Right lobe of liver (tissue), 6 donors: Measurements from ENCODE around the gene PRR22. TPM values are rescaled to one million over a fixed set of nuclear protein-coding genes. Genes with fewer than 3 reads are reported as not detected.
A peak's percentile ranks its signal among the peaks of the same experiment; 100 is the strongest.

ENCODE experiments used
- ATAC-seq, 4 donors: fragments of 200-7000 bp; cut with Tn5 transposase; one replicate each; pipeline ENCODE4 v1.9.1; 2020; ENCODE audit warnings: mild to moderate bottlenecking in 4 of 4, moderate library complexity in 4 of 4
- DNase-seq, 3 donors: peaks; one replicate each; pipeline ENCODE4 v3.0.0-alpha.2; 2020
- H3K27ac ChIP-seq, 3 donors: fragments of 200-600 bp; one replicate each; pipeline ENCODE4 v1.8.0; 2022
- H3K27me3 ChIP-seq, 2 donors: fragments of 200-600 bp; one replicate each; pipeline ENCODE4 v1.8.0; 2022
- H3K36me3 ChIP-seq, 4 donors: fragments of 200-600 bp; sonication (generic) in 1 of 4; one replicate each; pipeline versions ENCODE4 v1.5.1 to v1.8.0; 2017 to 2022; ENCODE audit warnings: control low read depth in 1 of 4
- H3K4me1 ChIP-seq, 4 donors: fragments of 200-600 bp; sonication (generic) in 1 of 4; one replicate each; pipeline versions ENCODE4 v1.5.1 to v1.8.0; 2017 to 2022; ENCODE audit warnings: control low read depth in 1 of 4
- H3K4me3 ChIP-seq, 3 donors: fragments of 200-600 bp; one replicate each; pipeline ENCODE4 v1.8.0; 2022
- H3K9me3 ChIP-seq, 4 donors: fragments of 200-600 bp; sonication (generic) in 1 of 4; one replicate each; pipeline versions ENCODE4 v1.5.1 to v1.8.0; 2017 to 2022; ENCODE audit warnings: control low read depth in 1 of 4
- CTCF ChIP-seq, 4 donors: fragments of 200-600 bp in 3 of 4; fragments of 450-650 bp in 1 of 4; IDR thresholded peaks; one replicate each; pipeline versions ENCODE4 v1.5.1 to v1.8.0; 2016 to 2022; ENCODE audit warnings: antibody characterized with exemption in 4 of 4, mild to moderate bottlenecking in 2 of 4
- POLR2A ChIP-seq: fragments of 450-650 bp; IDR thresholded peaks from one replicate; pipeline ENCODE4 v1.6.1; 2017; ENCODE audit warnings: antibody characterized with exemption, mild to moderate bottlenecking
- WGBS: methylation state at CpG from one replicate; pipeline ENCODE4 v1.1.6; 2018; ENCODE audit warnings: low coverage, low lambda C conversion rate; ENCODE audit not compliant: insufficient coverage; ENCODE audit errors: missing lambda C conversion rate; 5-methylcytosine and 5-hydroxymethylcytosine counted together
- intact Hi-C, 2 donors: fragments of 100-400 bp; cut with DNase I; formaldehyde crosslinking; loops; one replicate each; pipeline versions ENCODE4 v1.11.2 to v1.14.1; 2022
- total RNA-seq, 6 experiments: library from RNA; depleted of rRNA in 2 of 6; stranded (reverse); fragments of >200 nt in 2 of 6; fragmentation: NEBNext Ultra II Directional in 3 of 6; extraction: Animal tissue kit (Norgen Biotek cat#: 25700) in 3 of 6; gene quantifications; one replicate each; pipeline versions ENCODE4 v1.1.0 to v1.2.4, GENCODE V29; 2016 to 2023
- donor health status: DM: no; HTN: yes; CAD: no.
- donor health status: DM: no; HTN: no; CAD: no.
- donor health status: DM: no; HTN: no; CAD: no.
- donor health status: DM: no; HTN: yes; CAD: no.
- donor health status: DM: no; HTN: yes; CAD: no.

PRR22 gene
- total RNA-seq, 6 experiments from 2014 or later: 1.7 to 3.3 (median 2.1) TPM

GRCh38 chr19:5792224-5792623, 7.7 kb upstream of the PRR22 start:
- 91% methylated on average over 18 of the region's 18 CpGs for WGBS
- no peak overlapping the region for H3K27ac ChIP-seq
- ATAC-seq (no peak), DNase-seq (no peak)
- H3K9me3 ChIP-seq: no peaks in the 10 kb centered on the region
- peaks cover 0 to 10% (median 1%) of the 10 kb centered on the region in 4 donors for H3K4me1 ChIP-seq
- peaks cover 0 to 26% (median 14%) of the 10 kb centered on the region in 4 donors for H3K36me3 ChIP-seq
- intact Hi-C loops: no loop called here
- H3K27me3 ChIP-seq: no peaks in the 10 kb centered on the region
- TF ChIP-seq POLR2A: no peak
- TF ChIP-seq CTCF (IDR thresholded peaks at IDR 0.05): no peak
- H3K4me3 ChIP-seq: no peak overlapping the region

- H3K27me3 ChIP-seq: no peaks in the 10 kb centered on the region
- no peaks in the 10 kb centered on the region for H3K9me3 ChIP-seq
- 19% methylated on average over 40 of the region's 72 CpGs for WGBS
- peak; percentile 83 for TF ChIP-seq POLR2A
- no peak for TF ChIP-seq CTCF (IDR thresholded peaks at IDR 0.05)
- ATAC-seq (peak; percentile 92 to 95 (median 94)), DNase-seq (peak; percentile 96 to 99 (median 97))
- peaks cover 0 to 10% (median 1%) of the 10 kb centered on the region in 4 donors for H3K4me1 ChIP-seq
- peak within 1 kb of the TSS; percentile 86 to 99 (median 97) for H3K27ac ChIP-seq
- intact Hi-C loops: no loop called here
- H3K36me3 ChIP-seq: peaks cover 0 to 38% (median 24%) of the 10 kb centered on the region in 4 donors
- peak within 1 kb of the TSS; percentile 66 to 87 (median 83) for H3K4me3 ChIP-seq
These were observed 6.3 kb upstream of the PRR22 start, which contains the start of gene DUS3L for GRCh38 chr19:5790559-5791520. DUS3L (minus strand) TSS chr19:5791163; CDS start chr19:5791141, 22 bp downstream.

GRCh38 chr19:5789886-5790558, 5.5 kb upstream of the PRR22 start:
- Histone ChIP-seq H3K27ac (peak overlapping the region in 2 of 3 donors; percentile 86 to 99), H3K27me3 (no peaks in the 10 kb centered on the region), H3K9me3 (no peaks in the 10 kb centered on the region), H3K4me1 (peaks cover 0 to 10% (median 1%) of the 10 kb centered on the region in 4 donors), H3K4me3 (peak overlapping the region; percentile 66 to 87 (median 83)), H3K36me3 (peaks cover 0 to 45% (median 29%) of the 10 kb centered on the region in 4 donors)
- TF ChIP-seq CTCF (IDR thresholded peaks at IDR 0.05): no peak
- TF ChIP-seq POLR2A: no peak
- ATAC-seq: no peak
- 20% methylated on average over 2 of the region's 26 CpGs for WGBS
- peak in 1 of 3 donors; percentile 63 for DNase-seq
- intact Hi-C loops: no loop called here

GRCh38 chr19:5789351-5789761, 4.8 kb upstream of the PRR22 start:
- H3K27ac ChIP-seq: no peak overlapping the region
- peaks cover 0 to 48% (median 29%) of the 10 kb centered on the region in 4 donors for H3K36me3 ChIP-seq
- intact Hi-C loops: no loop called here
- DNase-seq (no peak), ATAC-seq (no peak)
- peaks cover 0 to 5% (median 1%) of the 10 kb centered on the region in 4 donors for H3K4me1 ChIP-seq
- TF ChIP-seq CTCF (IDR thresholded peaks at IDR 0.05): no peak
- no peak for TF ChIP-seq POLR2A
- no peak overlapping the region for H3K4me3 ChIP-seq
- no peaks in the 10 kb centered on the region for H3K27me3 ChIP-seq
- H3K9me3 ChIP-seq: no peaks in the 10 kb centered on the region
- WGBS: no CpG with 5 or more reads among the region's 39 CpGs
